Astrocyte (in vitro differentiated cells and primary cell): ENCODE measurements around the gene CLDN2.

ENCODE experiments used
- CTCF ChIP-seq: IDR thresholded peaks from 2 replicates; pipeline ENCODE4 v1.5.1; 2011; ENCODE audit warnings: low read depth, mild to moderate bottlenecking, inconsistent platforms, low read length, moderate library complexity; ENCODE audit not compliant: insufficient read depth
- EZH2 ChIP-seq: IDR thresholded peaks from 2 replicates; pipeline ENCODE4 v1.6.1; 2012; ENCODE audit warnings: mild to moderate bottlenecking, low read length, inconsistent platforms; ENCODE audit not compliant: insufficient read depth

GRCh38 chrX:106875151-106875550 lies 45.1 kb upstream of the CLDN2 start:
- TF ChIP-seq CTCF (no peak), EZH2 (no peak)
